GM21360 (cell line): ENCODE measurements around the gene CNTNAP4.

Source experiments
- ATAC-seq: cut with Tn5 transposase; IDR thresholded peaks from one replicate; pipeline ENCODE4 v1.9.1; 2021; ENCODE audit warnings: mild to moderate bottlenecking, moderate library complexity; ENCODE audit not compliant: unreplicated experiment

CNTNAP4 gene

GRCh38 chr16:76484020-76484419, 206.8 kb downstream of the CNTNAP4 start:
- no peak for ATAC-seq

DNA sequence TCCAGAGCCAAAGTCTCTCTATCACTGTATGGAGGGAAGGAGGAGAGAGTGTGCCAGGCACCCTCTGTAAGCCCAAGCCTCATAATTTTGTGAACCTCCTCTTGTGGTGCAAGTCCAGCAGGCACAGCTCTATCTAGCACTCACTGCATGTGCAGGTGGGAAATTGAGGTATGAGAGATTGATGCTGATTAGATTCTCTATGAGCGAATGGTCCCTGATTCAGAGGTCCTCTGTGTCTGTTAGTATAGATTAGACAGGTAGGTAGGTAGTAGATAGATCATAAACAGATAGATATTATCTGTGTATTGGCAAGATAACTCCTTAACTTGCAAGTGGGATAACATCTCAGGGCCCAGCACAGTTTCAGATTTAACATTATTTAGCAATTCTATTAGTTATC, 209.5 kb downstream of the CNTNAP4 start:
- ATAC-seq = no peak

- no peak for ATAC-seq
Measured at GRCh38 chr16:76487411-76488064, 210.3 kb downstream of the CNTNAP4 start.

DNA sequence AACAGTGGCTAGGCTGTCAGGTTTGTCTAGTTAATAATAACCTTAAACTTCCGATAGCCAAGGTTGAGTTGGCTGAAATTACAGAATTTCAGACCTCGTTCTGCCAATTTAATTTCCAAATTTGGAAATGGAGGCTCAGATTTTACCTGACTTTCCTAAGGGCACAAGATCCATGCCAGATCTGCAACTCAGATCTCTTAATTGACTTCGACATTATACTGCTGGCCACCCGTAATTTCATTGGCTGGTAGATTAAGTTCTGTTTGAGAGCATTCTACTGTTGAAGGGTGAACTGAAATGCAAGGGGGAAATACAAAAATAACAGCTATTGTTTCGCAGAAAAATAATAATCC, 210.8 kb downstream of the CNTNAP4 start:
- no peak for ATAC-seq

DNA sequence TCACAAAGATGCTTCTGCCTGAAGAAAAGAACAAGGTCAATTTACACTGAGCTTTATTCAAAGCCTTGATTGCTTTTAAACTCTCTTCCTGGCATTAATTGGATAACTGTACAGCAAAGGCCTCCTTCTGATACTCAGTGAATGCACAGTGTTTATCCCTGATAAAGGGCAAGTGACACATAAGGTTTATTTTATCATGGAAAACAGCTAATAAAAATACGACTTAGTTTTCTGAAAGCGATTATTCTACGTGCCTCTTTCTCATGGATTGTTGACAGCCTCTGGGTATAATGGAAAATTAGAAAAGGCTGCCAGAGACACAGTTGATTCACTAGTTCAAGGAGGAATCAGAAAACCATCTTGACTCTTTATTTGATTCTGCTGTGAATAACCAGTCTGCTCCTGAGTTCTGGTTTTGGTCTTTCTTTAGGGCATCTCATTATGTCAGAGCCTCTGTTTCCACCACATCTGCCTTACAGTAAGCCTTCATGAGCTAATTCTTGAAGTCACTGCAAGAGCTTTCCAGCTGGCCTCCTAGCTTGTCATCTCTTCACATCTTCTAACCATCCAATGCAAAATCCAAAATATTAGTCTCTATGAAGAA, 212.9 kb downstream of the CNTNAP4 start:
- ATAC-seq = no peak

- no peak for ATAC-seq
Measured at GRCh38 chr16:76500006-76500405, 222.8 kb downstream of the CNTNAP4 start.

DNA sequence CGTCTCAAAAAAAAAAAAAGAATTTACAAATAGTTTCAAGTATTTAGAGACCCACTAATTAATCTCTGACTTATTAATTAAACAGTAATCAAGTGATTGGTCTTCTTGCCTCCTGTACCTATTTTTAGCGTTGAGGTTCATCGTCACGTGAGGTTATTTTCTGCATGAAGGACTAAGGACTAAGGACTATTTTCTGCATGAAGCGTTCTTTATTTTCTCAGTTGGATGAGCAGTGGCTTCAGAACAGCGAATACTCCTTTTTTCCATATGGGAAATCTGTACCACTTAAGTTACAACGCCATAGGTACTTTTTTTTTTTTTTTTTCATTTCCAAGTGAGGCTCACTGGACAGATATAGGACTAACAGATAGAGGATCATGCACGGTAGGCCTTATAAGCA, 224.9 kb downstream of the CNTNAP4 start:
- ATAC-seq = no peak

GRCh38 chr16:76502555-76502954, 225.4 kb downstream of the CNTNAP4 start:
- no peak for ATAC-seq

DNA sequence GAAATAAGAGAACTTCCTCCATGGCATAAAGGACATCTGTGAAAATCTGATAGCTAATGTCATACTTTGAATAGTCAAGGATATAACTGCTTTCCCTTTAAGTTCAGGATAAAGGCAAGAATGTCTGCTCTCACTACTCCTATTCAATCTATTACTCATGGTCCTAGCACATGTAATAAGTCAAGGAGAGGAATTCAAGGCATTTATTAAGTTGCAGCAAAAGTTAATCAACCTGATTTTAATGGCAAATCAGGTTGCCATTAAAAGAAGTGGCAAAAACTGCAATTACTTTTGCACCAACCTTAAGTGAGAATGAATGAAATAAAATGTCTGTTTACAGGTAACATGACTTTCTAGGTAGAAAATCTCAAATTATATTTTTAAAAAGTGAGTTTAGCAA, 225.9 kb downstream of the CNTNAP4 start:
- no peak for ATAC-seq

DNA sequence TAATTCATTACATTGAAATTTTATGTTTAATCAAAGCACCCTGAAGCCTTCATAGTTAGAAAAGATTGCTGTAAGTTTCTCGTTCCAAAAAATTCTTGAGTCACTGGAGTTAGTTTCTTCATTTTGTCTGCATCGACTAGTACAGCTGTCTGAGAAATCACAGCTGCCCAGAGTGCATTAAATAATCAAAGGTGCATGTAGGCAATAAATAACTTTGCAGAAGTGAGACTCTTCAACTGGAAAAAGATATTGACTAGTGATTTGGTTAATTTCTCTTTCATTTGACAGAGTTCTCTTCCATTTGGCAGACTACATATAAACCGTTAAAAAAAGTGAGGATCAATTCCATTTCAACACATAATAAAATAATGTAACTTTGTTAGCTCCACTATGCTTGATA, 234.0 kb downstream of the CNTNAP4 start:
- no peak for ATAC-seq

GRCh38 chr16:76518781-76519180, 241.6 kb downstream of the CNTNAP4 start:
- ATAC-seq = no peak

DNA sequence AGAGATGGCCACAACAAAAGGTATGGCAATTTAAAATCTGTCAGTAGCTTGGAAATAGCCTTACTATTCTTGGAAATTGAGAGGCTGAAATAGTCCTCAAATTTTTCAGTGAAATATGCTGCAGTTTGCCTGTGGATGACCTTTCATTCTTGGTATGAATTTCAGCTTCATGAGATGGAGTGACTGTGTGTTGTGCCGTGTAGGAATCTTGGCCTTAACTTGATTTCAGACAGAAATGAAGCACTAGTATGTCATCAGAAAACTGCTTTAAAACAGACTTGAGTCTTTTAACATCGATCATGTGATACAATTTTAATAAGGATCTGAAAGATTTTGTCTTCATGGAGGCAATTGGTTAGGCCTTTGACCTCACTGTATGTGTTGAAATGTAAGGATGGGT, 247.2 kb downstream of the CNTNAP4 start:
- no peak for ATAC-seq

GRCh38 chr16:76524769-76525168, 247.6 kb downstream of the CNTNAP4 start:
- ATAC-seq = no peak

DNA sequence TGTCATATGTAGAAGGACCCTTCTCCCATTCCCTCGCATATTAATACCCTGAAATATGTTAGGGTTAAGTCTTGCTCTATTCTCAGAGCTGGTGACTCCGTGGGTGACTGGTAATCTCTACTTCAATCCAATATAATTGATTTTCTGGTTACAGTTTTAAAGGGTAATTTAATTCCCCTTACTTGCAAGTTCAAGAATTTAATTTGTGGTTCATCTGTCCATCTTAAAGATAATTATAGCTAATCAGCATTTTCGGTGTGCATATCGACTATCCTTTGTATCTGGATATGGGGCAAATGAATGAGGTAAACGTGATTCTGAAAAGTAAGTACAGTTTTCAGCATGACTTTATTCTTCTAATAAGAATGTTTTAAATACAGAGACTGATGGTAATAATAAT, 250.0 kb downstream of the CNTNAP4 start:
- ATAC-seq = no peak

DNA sequence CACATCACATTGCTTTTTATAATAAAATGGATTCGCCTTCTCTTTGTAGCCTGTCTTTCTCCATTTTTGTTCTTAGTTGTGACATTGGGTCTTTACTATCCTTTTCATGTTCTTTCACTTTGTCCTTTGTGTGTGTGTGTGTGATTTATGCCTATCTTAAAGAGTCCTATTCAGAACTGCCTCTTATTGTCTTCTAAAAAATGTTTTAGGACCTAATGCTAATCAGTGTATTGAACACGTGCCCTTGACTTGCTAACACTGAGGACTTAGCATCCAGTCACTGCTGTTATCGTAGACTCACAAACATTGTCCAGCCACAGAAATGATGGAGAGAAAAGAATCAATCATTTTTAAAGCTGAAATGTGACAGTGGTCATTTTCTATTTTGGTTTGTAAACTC, 251.9 kb downstream of the CNTNAP4 start:
- no peak for ATAC-seq

DNA sequence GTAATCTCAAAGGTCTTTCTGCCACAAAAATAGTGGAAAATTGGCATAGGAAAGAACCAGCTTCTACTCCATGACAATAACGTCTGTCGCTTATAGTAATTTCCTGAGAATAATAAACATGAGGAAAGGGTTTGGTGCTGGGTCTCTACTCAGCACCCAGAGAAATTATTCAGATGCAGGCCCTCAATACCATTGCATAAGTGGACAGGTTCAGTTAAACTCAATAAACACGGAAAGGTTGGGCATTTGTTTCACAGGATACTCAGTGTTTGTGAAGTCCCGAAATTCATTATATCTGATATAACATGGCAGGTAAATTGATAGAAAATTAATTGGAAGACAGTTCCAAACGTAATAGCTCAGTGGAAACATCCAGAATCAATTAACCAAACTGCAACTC, 254.0 kb downstream of the CNTNAP4 start:
- no peak for ATAC-seq

GRCh38 chr16:76532188-76532973, 255.2 kb downstream of the CNTNAP4 start:
- ATAC-seq = no peak

DNA sequence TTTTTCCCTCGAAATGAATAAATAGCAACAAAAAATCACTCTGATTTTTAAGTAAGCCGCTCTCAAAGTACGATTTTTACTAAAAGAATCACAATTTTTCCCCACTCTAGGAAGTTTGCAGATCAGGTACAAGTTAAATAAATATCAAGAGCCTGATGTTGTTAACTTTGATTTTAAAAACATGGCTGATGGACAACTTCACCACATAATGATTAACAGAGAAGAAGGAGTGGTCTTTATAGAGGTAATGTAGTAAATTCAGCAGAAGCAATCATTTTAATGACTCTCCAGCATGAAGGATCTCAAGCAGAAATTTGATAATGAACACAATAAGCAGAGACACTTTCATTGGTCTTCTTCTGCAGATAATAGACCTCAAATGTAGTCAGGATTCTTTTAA, 262.4 kb downstream of the CNTNAP4 start:
- no peak for ATAC-seq

- no peak for ATAC-seq
Measured at GRCh38 chr16:76541070-76541469, 263.9 kb downstream of the CNTNAP4 start.

DNA sequence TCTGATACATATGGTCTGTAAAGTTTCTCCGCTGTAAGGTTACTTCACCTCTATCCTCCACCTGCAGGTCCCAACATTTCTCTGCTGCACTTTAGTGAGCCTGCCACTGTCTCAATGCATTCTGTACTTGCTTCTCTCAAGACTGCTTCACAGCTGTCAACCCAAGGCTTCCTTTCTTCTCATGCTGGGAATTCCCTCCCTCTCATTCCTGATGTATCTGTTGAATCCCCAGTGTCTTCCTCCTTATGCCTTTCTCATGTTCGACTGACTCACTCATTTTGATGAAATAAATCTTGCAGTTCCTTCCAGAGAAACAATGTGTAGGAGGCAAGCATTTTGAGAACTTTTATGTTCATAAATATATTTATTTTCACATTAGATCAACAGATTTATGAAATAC, 288.3 kb downstream of the CNTNAP4 start:
- no peak for ATAC-seq

- ATAC-seq = no peak
Measured at GRCh38 chr16:76571755-76572154, 294.6 kb downstream of the CNTNAP4 start.

- no peak for ATAC-seq
Measured at GRCh38 chr16:76573281-76573680, 296.1 kb downstream of the CNTNAP4 start.
